Progenitor cell of endocrine pancreas (in vitro differentiated cells): Measurements from ENCODE around the gene RSF1. TPM values are rescaled to one million over a fixed set of nuclear protein-coding genes. Genes with fewer than 3 reads are reported as not detected.

Experiments used
- DNase-seq: peaks from one replicate; pipeline ENCODE4 v3.0.0; 2021; ENCODE audit warnings: low spot score; ENCODE audit not compliant: unreplicated experiment
- H3K27ac Mint-ChIP-seq: 2 replicates; pipeline ENCODE4 v1.8.0; 2021; ENCODE audit warnings: mild to moderate bottlenecking, moderate library complexity, mixed read lengths
- H3K27me3 Mint-ChIP-seq: 2 replicates; pipeline ENCODE4 v1.8.0; 2021; ENCODE audit warnings: mixed read lengths
- H3K36me3 Mint-ChIP-seq: 2 replicates; pipeline ENCODE4 v1.8.0; 2022; ENCODE audit warnings: mixed read lengths; ENCODE audit not compliant: insufficient read depth
- H3K4me1 Mint-ChIP-seq: 2 replicates; pipeline ENCODE4 v1.8.0; 2021; ENCODE audit warnings: low read depth, mixed read lengths
- H3K4me3 Mint-ChIP-seq: 2 replicates; pipeline ENCODE4 v1.8.0; 2021; ENCODE audit warnings: low read depth, mild to moderate bottlenecking, moderate library complexity, mixed read lengths
- H3K9me3 Mint-ChIP-seq: 2 replicates; pipeline ENCODE4 v1.8.0; 2021; ENCODE audit warnings: low read depth, mixed read lengths
- total RNA-seq: library from RNA; stranded (reverse); gene quantifications from 2 replicates; pipeline ENCODE4 v1.2.1, GENCODE V29; 2021
- TF ChIP-seq, protein P1 (sequence below): fragments of 200-600 bp; sonication (generic); IDR thresholded peaks from one replicate; pipeline ENCODE4 v1.5.0; 2021; ENCODE audit warnings: antibody characterized with exemption, mild to moderate bottlenecking; ENCODE audit not compliant: unreplicated experiment

The RSF1 gene
- total RNA-seq, 1 donor from 2014 or later, result 88.0 TPM

DNA sequence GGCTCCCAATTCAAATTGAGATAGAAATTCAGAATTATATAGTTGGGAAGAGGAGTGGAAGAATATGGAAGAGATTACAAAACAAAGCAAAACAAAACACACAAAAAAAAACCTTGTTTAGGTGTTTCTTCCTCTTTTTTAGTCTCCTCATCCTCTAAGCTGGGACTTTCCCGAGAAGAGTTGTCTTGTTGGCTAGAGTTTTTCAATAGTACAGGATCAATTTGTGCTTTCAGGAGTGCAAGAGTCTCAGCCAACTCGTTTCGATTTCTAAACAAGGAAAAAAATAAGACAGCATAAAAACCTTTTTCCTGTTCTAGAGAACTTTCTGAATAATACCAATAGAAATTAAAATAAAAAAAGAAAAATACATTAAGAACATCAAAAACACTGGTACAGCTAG lies 95.1 kb downstream of the RSF1 start:
- Mint-ChIP-seq H3K4me3 (no peak overlapping the region), H3K9me3 (peaks cover 2% of the 10 kb centered on the region), H3K27ac (no peak overlapping the region), H3K27me3 (no peaks in the 10 kb centered on the region), H3K4me1 (peaks cover 4% of the 10 kb centered on the region), H3K36me3 (peaks cover 15% of the 10 kb centered on the region)
- DNase-seq, result no peak
- TF ChIP-seq, protein P1, sequence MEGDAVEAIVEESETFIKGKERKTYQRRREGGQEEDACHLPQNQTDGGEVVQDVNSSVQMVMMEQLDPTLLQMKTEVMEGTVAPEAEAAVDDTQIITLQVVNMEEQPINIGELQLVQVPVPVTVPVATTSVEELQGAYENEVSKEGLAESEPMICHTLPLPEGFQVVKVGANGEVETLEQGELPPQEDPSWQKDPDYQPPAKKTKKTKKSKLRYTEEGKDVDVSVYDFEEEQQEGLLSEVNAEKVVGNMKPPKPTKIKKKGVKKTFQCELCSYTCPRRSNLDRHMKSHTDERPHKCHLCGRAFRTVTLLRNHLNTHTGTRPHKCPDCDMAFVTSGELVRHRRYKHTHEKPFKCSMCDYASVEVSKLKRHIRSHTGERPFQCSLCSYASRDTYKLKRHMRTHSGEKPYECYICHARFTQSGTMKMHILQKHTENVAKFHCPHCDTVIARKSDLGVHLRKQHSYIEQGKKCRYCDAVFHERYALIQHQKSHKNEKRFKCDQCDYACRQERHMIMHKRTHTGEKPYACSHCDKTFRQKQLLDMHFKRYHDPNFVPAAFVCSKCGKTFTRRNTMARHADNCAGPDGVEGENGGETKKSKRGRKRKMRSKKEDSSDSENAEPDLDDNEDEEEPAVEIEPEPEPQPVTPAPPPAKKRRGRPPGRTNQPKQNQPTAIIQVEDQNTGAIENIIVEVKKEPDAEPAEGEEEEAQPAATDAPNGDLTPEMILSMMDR, result no peak

DNA sequence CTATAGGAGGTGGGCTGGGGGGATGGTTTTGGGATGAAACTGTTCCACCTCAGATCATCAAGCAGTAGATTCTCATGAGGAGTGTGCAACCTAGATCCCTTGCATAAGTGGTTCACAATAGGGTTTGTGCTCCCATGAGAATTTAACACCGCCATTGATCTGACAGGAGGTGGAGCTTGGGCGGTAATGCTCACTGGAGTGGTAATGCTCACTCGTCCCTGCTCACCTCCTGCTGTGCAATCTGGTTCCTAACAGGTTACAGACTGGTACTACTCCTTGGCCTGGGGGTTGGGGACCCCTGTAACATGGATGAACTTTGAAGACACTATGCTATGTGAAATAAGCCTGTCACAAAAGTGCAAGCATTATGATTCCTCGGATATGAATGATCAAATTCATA lies 95.9 kb downstream of the RSF1 start:
- Mint-ChIP-seq H3K27ac (no peak overlapping the region), H3K4me3 (no peak overlapping the region), H3K4me1 (peaks cover 4% of the 10 kb centered on the region), H3K27me3 (no peaks in the 10 kb centered on the region), H3K9me3 (no peaks in the 10 kb centered on the region), H3K36me3 (peaks cover 14% of the 10 kb centered on the region)
- no peak for DNase-seq
- TF ChIP-seq, protein P1, result no peak

DNA sequence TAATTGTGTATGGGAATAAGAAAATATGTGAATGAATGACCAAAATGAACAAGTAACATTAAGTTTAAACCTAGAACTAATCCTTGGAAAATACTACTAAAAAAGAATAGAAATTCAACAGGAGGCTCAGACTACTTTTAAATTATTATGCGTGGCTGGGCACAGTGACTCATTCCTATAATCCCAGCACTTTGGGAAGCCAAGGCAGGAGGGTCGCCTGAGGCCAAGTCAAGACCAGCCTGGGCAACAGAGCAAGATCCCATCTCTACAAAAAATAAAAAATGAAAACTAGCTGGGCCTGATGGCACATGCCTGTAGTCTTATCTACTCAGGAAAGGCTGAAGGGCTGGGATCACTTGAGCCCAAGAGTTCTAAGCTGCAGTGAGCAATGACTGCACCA lies 97.5 kb downstream of the RSF1 start:
- Mint-ChIP-seq H3K27me3 (no peaks in the 10 kb centered on the region), H3K36me3 (peaks cover 22% of the 10 kb centered on the region)

DNA sequence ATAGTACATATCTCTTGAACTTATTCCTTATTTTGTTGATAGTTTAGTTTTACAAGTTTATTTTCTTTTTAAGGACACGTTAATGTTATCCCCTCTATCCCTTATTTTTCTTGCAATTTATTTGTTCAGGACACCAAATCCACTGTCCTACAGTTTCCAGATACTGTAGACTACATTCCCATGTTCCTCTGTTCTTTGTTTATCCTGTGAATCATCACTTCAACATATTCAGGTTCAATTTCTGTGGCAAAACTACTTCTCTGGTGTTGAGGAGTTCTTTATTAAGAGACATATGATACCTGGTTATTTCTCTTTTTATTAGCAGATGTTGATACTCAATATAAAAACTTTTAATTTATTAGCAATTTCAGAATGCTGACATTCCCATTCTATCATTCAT lies 110.2 kb downstream of the RSF1 start:
- peaks cover 2% of the 10 kb centered on the region for H3K4me1 Mint-ChIP-seq
- TF ChIP-seq, protein P1, result no peak
- H3K4me3 Mint-ChIP-seq, result no peak overlapping the region
- peaks cover 12% of the 10 kb centered on the region for H3K36me3 Mint-ChIP-seq
- DNase-seq, result no peak
- H3K9me3 Mint-ChIP-seq, result peaks cover 3% of the 10 kb centered on the region
- no peaks in the 10 kb centered on the region for H3K27me3 Mint-ChIP-seq
- peak overlapping the region; percentile 6 for H3K27ac Mint-ChIP-seq

More for the DNA sequence above, 97.5 kb downstream of the RSF1 start:
- no peak for DNase-seq
- H3K27ac Mint-ChIP-seq, result no peak overlapping the region
- no peak overlapping the region for H3K4me3 Mint-ChIP-seq
- TF ChIP-seq, protein P1, result no peak
- H3K9me3 Mint-ChIP-seq, result no peaks in the 10 kb centered on the region
- no peaks in the 10 kb centered on the region for H3K4me1 Mint-ChIP-seq

DNA sequence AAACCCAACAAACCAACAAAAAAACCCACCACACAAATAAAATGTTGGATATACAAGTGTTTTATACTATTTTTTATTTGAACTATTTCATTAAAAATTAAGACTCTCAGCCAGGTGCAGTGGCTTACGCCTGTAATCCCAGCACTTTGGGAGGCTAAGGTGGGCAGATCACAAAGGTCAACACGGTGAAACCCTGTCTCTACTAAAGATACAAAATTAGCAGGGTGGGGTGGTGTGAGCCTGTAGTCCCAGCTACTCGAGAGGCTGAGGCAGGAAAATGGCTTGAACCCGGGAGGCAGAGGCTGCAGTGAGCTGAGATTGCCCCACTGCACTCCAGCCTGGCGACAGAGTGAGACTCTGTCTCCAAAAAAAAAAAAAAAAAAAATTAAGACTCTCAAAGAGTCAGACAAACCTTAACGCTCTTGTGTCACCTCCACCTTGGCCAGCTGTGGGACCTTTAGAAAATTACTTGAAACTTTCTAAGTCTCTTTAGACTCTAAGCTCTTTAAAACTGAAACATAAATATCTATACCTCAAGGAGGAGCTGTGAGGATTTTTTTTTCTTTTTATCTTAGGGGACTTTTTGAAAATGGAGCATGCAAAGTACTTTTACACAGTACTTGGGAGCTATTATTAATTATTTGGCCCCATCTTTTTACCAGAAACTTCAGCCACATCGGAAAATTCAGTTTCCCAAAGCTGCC lies 114.5 kb downstream of the RSF1 start:
- DNase-seq, result no peak
- TF ChIP-seq, protein P1, result no peak
- Mint-ChIP-seq H3K27ac (peak overlapping the region; percentile 5), H3K27me3 (no peaks in the 10 kb centered on the region), H3K4me1 (no peaks in the 10 kb centered on the region), H3K9me3 (no peaks in the 10 kb centered on the region), H3K4me3 (no peak overlapping the region), H3K36me3 (peaks cover 17% of the 10 kb centered on the region)
